ENCODE results near the gene RASL10B. TPM values are rescaled to one million over a fixed set of nuclear protein-coding genes. Genes with fewer than 3 reads are reported as not detected.

Gene RASL10B
- total RNA-seq, 1 experiment from 2014 or later = 4.3 TPM

DNA sequence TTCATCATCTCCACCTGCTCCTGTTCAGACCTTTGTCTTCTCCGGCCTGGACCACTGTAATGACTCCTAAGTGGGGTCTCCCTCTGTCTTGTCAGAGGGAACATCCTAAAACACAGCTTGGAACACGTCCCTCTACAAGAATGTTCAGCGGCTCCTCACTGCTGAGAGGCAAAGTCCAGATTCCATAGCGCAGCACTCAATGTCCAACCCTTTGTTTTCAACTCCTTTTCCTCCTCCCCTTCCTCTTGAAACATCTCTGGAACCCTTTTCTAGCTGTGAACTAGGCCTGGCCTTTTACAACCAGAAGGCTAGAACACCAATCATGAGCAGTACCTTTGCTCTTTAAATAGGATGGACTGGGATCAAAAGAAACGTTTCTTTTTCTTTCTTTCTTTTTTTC is 30.2 kb downstream of the RASL10B start:
- BruUV-seq (replicated peaks) = no TSS peak
- Histone ChIP-seq H3K36me3 (ENCODE audit: control insufficient read depth, insufficient read depth, low read length) (no peaks in the 10 kb centered on the region), H3K27ac (ENCODE audit: low read length) (no peak overlapping the region), H3K9me3 (ENCODE audit: control insufficient read depth, insufficient read depth, low read depth, low read length) (no peaks in the 10 kb centered on the region), H3K4me1 (ENCODE audit: control insufficient read depth, insufficient read depth, low read length) (peaks cover 4% of the 10 kb centered on the region; the same call in 1 of the 2 replicates), H3K27me3 (ENCODE audit: control insufficient read depth, insufficient read depth, low read length) (no peaks in the 10 kb centered on the region), H3K4me3 (ENCODE audit: low read depth in 2 of 2, low read length in 2 of 2) (no peak overlapping the region)
- ATAC-seq (no peak), DNase-seq (ENCODE audit: low read depth, low spot score) (no peak)
- intact Hi-C loops (cut with micrococcal nuclease; ENCODE audit: unreplicated experiment) (no loop called here), in situ Hi-C loops (cut with HindIII; ENCODE audit: low pct_unique_long_range_greater_than_20kb, low sequenced_read_pairs) (no loop called here)
- ChIA-PET CTCF (no interaction called here), POLR2A (no interaction called here)
- TF ChIP-seq, protein P1, sequence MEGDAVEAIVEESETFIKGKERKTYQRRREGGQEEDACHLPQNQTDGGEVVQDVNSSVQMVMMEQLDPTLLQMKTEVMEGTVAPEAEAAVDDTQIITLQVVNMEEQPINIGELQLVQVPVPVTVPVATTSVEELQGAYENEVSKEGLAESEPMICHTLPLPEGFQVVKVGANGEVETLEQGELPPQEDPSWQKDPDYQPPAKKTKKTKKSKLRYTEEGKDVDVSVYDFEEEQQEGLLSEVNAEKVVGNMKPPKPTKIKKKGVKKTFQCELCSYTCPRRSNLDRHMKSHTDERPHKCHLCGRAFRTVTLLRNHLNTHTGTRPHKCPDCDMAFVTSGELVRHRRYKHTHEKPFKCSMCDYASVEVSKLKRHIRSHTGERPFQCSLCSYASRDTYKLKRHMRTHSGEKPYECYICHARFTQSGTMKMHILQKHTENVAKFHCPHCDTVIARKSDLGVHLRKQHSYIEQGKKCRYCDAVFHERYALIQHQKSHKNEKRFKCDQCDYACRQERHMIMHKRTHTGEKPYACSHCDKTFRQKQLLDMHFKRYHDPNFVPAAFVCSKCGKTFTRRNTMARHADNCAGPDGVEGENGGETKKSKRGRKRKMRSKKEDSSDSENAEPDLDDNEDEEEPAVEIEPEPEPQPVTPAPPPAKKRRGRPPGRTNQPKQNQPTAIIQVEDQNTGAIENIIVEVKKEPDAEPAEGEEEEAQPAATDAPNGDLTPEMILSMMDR (IDR thresholded peaks at IDR 0.05) = no peak
- TF ChIP-seq POLR2AphosphoS5 (IDR thresholded peaks at IDR 0.05; ENCODE audit: low read depth, low read length) = no peak
- TF ChIP-seq TCF7L2 (IDR thresholded peaks at IDR 0.05; ENCODE audit: low read depth, low read length) = no peak
- no peak for TF ChIP-seq SIN3A (IDR thresholded peaks at IDR 0.05; ENCODE audit: borderline replicate concordance, insufficient read depth, low read depth, low read length)
- TF ChIP-seq, protein P2, sequence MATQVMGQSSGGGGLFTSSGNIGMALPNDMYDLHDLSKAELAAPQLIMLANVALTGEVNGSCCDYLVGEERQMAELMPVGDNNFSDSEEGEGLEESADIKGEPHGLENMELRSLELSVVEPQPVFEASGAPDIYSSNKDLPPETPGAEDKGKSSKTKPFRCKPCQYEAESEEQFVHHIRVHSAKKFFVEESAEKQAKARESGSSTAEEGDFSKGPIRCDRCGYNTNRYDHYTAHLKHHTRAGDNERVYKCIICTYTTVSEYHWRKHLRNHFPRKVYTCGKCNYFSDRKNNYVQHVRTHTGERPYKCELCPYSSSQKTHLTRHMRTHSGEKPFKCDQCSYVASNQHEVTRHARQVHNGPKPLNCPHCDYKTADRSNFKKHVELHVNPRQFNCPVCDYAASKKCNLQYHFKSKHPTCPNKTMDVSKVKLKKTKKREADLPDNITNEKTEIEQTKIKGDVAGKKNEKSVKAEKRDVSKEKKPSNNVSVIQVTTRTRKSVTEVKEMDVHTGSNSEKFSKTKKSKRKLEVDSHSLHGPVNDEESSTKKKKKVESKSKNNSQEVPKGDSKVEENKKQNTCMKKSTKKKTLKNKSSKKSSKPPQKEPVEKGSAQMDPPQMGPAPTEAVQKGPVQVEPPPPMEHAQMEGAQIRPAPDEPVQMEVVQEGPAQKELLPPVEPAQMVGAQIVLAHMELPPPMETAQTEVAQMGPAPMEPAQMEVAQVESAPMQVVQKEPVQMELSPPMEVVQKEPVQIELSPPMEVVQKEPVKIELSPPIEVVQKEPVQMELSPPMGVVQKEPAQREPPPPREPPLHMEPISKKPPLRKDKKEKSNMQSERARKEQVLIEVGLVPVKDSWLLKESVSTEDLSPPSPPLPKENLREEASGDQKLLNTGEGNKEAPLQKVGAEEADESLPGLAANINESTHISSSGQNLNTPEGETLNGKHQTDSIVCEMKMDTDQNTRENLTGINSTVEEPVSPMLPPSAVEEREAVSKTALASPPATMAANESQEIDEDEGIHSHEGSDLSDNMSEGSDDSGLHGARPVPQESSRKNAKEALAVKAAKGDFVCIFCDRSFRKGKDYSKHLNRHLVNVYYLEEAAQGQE (IDR thresholded peaks at IDR 0.05; ENCODE audit: insufficient read depth in 1 of 2, low read depth in 2 of 2, low read length in 1 of 2) = no peak

DNA sequence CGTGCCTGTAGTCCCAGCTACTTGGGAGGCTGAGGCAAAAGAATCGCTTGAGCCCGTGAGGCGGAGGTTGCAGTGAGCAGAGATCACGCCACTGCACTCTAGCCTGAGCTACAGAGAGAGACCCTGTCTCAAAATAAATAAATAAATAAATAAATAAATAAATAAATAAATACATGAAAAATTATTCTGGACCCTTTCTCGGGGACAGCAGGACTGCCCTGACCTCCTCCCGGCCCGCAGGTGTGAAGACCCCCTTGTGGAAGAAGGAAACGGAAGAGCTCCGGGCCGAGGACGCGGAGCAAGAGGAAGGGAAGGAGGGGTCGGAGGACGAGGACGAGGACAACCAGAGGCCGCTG is 32.3 kb downstream of the RASL10B start:
- no TSS peak for BruUV-seq (replicated peaks)
- H3K4me3 ChIP-seq (ENCODE audit: low read depth in 2 of 2, low read length in 2 of 2) = peak overlapping the region; percentile 46 to 64
- no peaks in the 10 kb centered on the region for H3K9me3 ChIP-seq (ENCODE audit: control insufficient read depth, insufficient read depth, low read depth, low read length)
- TF ChIP-seq POLR2AphosphoS5 (IDR thresholded peaks at IDR 0.05; ENCODE audit: low read depth, low read length) = no peak
- TF ChIP-seq TCF7L2 (IDR thresholded peaks at IDR 0.05; ENCODE audit: low read depth, low read length) = no peak
- no peak overlapping the region for H3K27ac ChIP-seq (ENCODE audit: low read length)
- H3K36me3 ChIP-seq (ENCODE audit: control insufficient read depth, insufficient read depth, low read length) = no peaks in the 10 kb centered on the region
- ATAC-seq (no peak), DNase-seq (ENCODE audit: low read depth, low spot score) (no peak)
- in situ Hi-C loops (cut with HindIII; ENCODE audit: low pct_unique_long_range_greater_than_20kb, low sequenced_read_pairs) (no loop called here), intact Hi-C loops (cut with micrococcal nuclease; ENCODE audit: unreplicated experiment) (no loop called here)
- peaks cover 4% of the 10 kb centered on the region; the same call in 1 of the 2 replicates for H3K4me1 ChIP-seq (ENCODE audit: control insufficient read depth, insufficient read depth, low read length)
- CTCF ChIA-PET = interaction anchor here (0.6 to 3.2 kb wide), 16 partner anchors 10 to 270 kb away, joined by 3 to 37 read pairs (median 5); partner anchors contain the start of genes PEX12 and TAF15
- H3K27me3 ChIP-seq (ENCODE audit: control insufficient read depth, insufficient read depth, low read length) = peaks cover 3% of the 10 kb centered on the region; the same call in 1 of the 2 replicates
- POLR2A ChIA-PET = interaction anchor here (0.5 to 0.8 kb wide), 2 partner anchors 45 to 156 kb away, joined by 3 to 4 read pairs; partner anchors contain the start of gene TAF15

Data from Panc1 (cell line).